Panc1 (cell line): ENCODE data around the gene OR2T1. TPM values are rescaled to one million over a fixed set of nuclear protein-coding genes. Genes with fewer than 3 reads are reported as not detected.

Experiments used
- ATAC-seq: fragments of 200-7000 bp; cut with Tn5 transposase; 2 replicates; pipeline ENCODE4 v1.9.1; 2020; ENCODE audit warnings: mild to moderate bottlenecking, moderate library complexity
- BruUV-seq: library from RNA; stranded (reverse); fragments of 400-500 nt; replicated peaks from 2 replicates; lab custom pipeline; 2021; lab: Mats Ljungman, UMichigan
- CTCF ChIA-PET: fragments of 300-600 bp; sonication (Branson Sonifier 250); formaldehyde crosslinking; loops from one replicate; lab custom pipeline; 2022; ENCODE audit warnings: antibody characterized with exemption; lab: Charles Lee
- POLR2A ChIA-PET: fragments of 300-600 bp; sonication (Branson Sonifier 250); formaldehyde crosslinking; loops from one replicate; lab custom pipeline; 2022; ENCODE audit warnings: antibody characterized with exemption; lab: Charles Lee
- DNase-seq: peaks from one replicate; pipeline ENCODE4 v3.0.0-alpha.2; 2010; ENCODE audit warnings: low read depth, low spot score
- H3K27ac ChIP-seq: 2 replicates; pipeline ENCODE4 v1.5.1; 2011; ENCODE audit warnings: mild to moderate bottlenecking, low read length, inconsistent platforms
- H3K27me3 ChIP-seq: fragments of 200-500 bp; sonication (Bioruptor generic); 2 replicates; pipeline ENCODE4 v1.6.0; 2014; ENCODE audit warnings: low read length, inconsistent platforms; ENCODE audit not compliant: control insufficient read depth, insufficient read depth
- H3K36me3 ChIP-seq: fragments of 200-500 bp; sonication (Bioruptor generic); 2 replicates; pipeline ENCODE4 v1.5.1; 2014; ENCODE audit warnings: inconsistent platforms, mild to moderate bottlenecking, low read length, moderate library complexity; ENCODE audit not compliant: control insufficient read depth, insufficient read depth
- H3K4me1 ChIP-seq: 2 replicates; pipeline ENCODE4 v1.5.1; 2011; ENCODE audit warnings: inconsistent platforms, mild to moderate bottlenecking, low read length, moderate library complexity; ENCODE audit not compliant: control insufficient read depth, insufficient read depth
- H3K4me3 ChIP-seq, 2 experiments: 2 replicates each; pipeline ENCODE4 v1.5.1; 2011 to 2012; ENCODE audit warnings: low read depth in 2 of 2, low read length in 2 of 2, mild to moderate bottlenecking in 2 of 2, inconsistent platforms in 1 of 2, moderate library complexity in 1 of 2
- H3K9me3 ChIP-seq: fragments of 200-500 bp; sonication (Bioruptor generic); 2 replicates; pipeline ENCODE4 v1.5.1; 2014; ENCODE audit warnings: low read depth, mild to moderate bottlenecking, inconsistent platforms, low read length, moderate library complexity; ENCODE audit not compliant: control insufficient read depth, insufficient read depth
- POLR2AphosphoS5 ChIP-seq: IDR thresholded peaks from 2 replicates; pipeline ENCODE4 v1.6.1; 2012; ENCODE audit warnings: mild to moderate bottlenecking, low read depth, low read length, moderate library complexity
- SIN3A ChIP-seq: IDR thresholded peaks from 2 replicates; pipeline ENCODE4 v1.6.1; 2012; ENCODE audit warnings: low read depth, mild to moderate bottlenecking, low read length, moderate library complexity, borderline replicate concordance; ENCODE audit not compliant: insufficient read depth
- TCF7L2 ChIP-seq: IDR thresholded peaks from 2 replicates; pipeline ENCODE4 v1.6.1; 2011; ENCODE audit warnings: mild to moderate bottlenecking, low read depth, low read length, inconsistent platforms
- in situ Hi-C: cut with HindIII; loops from 2 replicates; pipeline ENCODE4 v1.10.0; 2016; ENCODE audit warnings: low sequenced_read_pairs, low pct_unique_long_range_greater_than_20kb
- intact Hi-C: fragments of 100-400 bp; cut with micrococcal nuclease; formaldehyde crosslinking; loops from one replicate; pipeline ENCODE4 v1.10.0; 2022; ENCODE audit not compliant: unreplicated experiment
- total RNA-seq: library from RNA; stranded (reverse); gene quantifications from one replicate; pipeline ENCODE4 v1.2.1, GENCODE V29; 2021; ENCODE audit not compliant: unreplicated experiment
- TF ChIP-seq, protein P1 (sequence below), 2 experiments: IDR thresholded peaks; 2 replicates each; pipeline ENCODE4 v1.6.1; 2011 to 2012; ENCODE audit warnings: low read depth in 2 of 2, control low read depth in 1 of 2, low read length in 1 of 2, mild to moderate bottlenecking in 1 of 2, moderate library complexity in 1 of 2; ENCODE audit not compliant: insufficient read depth in 1 of 2
- TF ChIP-seq, protein P2 (sequence below): fragments of 450-650 bp; IDR thresholded peaks from 2 replicates; pipeline ENCODE4 v1.5.1; 2017; ENCODE audit warnings: mild to moderate bottlenecking

OR2T1 gene
- total RNA-seq, 1 experiment from 2014 or later = not detected

DNA sequence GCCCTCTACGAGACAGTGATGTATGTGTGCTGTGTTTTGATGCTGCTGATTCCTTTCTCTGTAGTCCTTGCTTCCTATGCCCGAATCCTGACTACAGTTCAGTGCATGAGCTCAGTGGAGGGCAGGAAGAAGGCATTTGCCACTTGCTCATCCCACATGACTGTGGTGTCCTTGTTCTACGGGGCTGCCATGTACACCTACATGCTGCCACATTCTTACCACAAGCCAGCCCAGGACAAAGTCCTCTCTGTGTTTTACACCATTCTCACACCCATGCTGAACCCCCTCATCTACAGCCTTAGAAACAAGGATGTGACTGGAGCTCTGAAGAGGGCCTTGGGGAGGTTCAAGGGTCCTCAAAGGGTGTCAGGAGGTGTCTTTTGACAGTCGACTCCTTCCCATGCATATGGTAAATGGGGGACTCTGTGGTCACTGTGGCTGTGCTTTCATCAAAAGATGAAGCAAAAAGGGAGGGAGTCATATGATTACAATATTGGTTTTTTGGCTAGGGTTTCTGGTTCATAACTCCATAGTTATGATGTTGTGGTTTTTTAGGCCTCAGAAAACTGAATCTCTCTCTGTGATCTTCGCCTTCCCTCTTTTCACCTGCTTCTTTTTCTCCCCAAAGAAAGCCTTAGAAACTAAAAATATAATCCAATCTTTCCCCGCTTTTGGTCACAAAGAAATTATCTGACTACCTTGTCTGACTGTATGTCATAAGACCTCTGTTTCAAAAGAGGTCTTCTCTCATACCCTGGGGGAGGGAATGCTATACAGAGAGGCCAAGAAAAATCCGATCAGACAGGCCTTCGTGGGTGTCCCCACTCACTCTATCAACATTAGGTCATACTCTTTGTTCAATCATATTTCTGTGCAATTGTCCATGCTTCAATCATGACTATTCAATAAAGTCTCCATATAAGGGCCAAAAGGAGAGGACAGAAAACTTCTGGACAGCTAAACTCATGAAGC, 4.2 kb downstream of the OR2T1 start:
- H3K9me3 ChIP-seq = no peaks in the 10 kb centered on the region; the same call in 1 of the 2 replicates
- no peak overlapping the region for H3K27ac ChIP-seq
- intact Hi-C loops (no loop called here), in situ Hi-C loops (no loop called here)
- H3K4me1 ChIP-seq = no peaks in the 10 kb centered on the region
- H3K27me3 ChIP-seq = no peaks in the 10 kb centered on the region
- ChIA-PET CTCF (no interaction called here), POLR2A (no interaction called here)
- BruUV-seq = no TSS peak
- no peak overlapping the region for H3K4me3 ChIP-seq
- H3K36me3 ChIP-seq = no peaks in the 10 kb centered on the region
- TF ChIP-seq SIN3A = no peak
- TF ChIP-seq, protein P1, sequence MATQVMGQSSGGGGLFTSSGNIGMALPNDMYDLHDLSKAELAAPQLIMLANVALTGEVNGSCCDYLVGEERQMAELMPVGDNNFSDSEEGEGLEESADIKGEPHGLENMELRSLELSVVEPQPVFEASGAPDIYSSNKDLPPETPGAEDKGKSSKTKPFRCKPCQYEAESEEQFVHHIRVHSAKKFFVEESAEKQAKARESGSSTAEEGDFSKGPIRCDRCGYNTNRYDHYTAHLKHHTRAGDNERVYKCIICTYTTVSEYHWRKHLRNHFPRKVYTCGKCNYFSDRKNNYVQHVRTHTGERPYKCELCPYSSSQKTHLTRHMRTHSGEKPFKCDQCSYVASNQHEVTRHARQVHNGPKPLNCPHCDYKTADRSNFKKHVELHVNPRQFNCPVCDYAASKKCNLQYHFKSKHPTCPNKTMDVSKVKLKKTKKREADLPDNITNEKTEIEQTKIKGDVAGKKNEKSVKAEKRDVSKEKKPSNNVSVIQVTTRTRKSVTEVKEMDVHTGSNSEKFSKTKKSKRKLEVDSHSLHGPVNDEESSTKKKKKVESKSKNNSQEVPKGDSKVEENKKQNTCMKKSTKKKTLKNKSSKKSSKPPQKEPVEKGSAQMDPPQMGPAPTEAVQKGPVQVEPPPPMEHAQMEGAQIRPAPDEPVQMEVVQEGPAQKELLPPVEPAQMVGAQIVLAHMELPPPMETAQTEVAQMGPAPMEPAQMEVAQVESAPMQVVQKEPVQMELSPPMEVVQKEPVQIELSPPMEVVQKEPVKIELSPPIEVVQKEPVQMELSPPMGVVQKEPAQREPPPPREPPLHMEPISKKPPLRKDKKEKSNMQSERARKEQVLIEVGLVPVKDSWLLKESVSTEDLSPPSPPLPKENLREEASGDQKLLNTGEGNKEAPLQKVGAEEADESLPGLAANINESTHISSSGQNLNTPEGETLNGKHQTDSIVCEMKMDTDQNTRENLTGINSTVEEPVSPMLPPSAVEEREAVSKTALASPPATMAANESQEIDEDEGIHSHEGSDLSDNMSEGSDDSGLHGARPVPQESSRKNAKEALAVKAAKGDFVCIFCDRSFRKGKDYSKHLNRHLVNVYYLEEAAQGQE (IDR thresholded peaks at IDR 0.05; ENCODE audit: insufficient read depth in 1 of 2, low read depth in 2 of 2, low read length in 1 of 2) = no peak
- no peak for TF ChIP-seq POLR2AphosphoS5
- TF ChIP-seq, protein P2, sequence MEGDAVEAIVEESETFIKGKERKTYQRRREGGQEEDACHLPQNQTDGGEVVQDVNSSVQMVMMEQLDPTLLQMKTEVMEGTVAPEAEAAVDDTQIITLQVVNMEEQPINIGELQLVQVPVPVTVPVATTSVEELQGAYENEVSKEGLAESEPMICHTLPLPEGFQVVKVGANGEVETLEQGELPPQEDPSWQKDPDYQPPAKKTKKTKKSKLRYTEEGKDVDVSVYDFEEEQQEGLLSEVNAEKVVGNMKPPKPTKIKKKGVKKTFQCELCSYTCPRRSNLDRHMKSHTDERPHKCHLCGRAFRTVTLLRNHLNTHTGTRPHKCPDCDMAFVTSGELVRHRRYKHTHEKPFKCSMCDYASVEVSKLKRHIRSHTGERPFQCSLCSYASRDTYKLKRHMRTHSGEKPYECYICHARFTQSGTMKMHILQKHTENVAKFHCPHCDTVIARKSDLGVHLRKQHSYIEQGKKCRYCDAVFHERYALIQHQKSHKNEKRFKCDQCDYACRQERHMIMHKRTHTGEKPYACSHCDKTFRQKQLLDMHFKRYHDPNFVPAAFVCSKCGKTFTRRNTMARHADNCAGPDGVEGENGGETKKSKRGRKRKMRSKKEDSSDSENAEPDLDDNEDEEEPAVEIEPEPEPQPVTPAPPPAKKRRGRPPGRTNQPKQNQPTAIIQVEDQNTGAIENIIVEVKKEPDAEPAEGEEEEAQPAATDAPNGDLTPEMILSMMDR = no peak
- no peak for ATAC-seq
- DNase-seq = no peak

GRCh38 chr1:248416226-248416625, 13.4 kb downstream of the OR2T1 start:
- in situ Hi-C loops = no loop called here

More at GRCh38 chr1:248416226-248416625, 13.4 kb downstream of the OR2T1 start:
- Histone ChIP-seq H3K9me3 (peaks cover 6% of the 10 kb centered on the region; the same call in 1 of the 2 replicates), H3K4me1 (no peaks in the 10 kb centered on the region), H3K36me3 (no peaks in the 10 kb centered on the region), H3K27ac (no peak overlapping the region), H3K4me3 (no peak overlapping the region), H3K27me3 (no peaks in the 10 kb centered on the region)
- DNase-seq = no peak
- intact Hi-C loops = no loop called here
- POLR2A ChIA-PET = no interaction called here
- ATAC-seq = no peak
- TF ChIP-seq, protein P2 = no peak
- TF ChIP-seq TCF7L2 = no peak
- TF ChIP-seq SIN3A = no peak
- TF ChIP-seq, protein P1 (IDR thresholded peaks at IDR 0.05; ENCODE audit: insufficient read depth in 1 of 2, low read depth in 2 of 2, low read length in 1 of 2) = no peak
- TF ChIP-seq POLR2AphosphoS5 = no peak
- no TSS peak for BruUV-seq
- CTCF ChIA-PET = no interaction called here
